Sigmoid colon (tissue), 4 donors: ENCODE results near the gene TMEM170B.

Source experiments
- CTCF ChIP-seq, 4 experiments: fragments of 450-650 bp in 3 of 4; fragments of 200-600 bp in 1 of 4; IDR thresholded peaks; one replicate each; pipeline ENCODE4 v1.5.1; 2016 to 2019; ENCODE audit warnings: antibody characterized with exemption in 4 of 4, mild to moderate bottlenecking in 3 of 4, moderate library complexity in 2 of 4
- POLR2AphosphoS5 ChIP-seq, 4 donors: sonication (generic); formaldehyde crosslinking; IDR thresholded peaks; one replicate each; pipeline ENCODE4 v1.6.1; 2017; ENCODE audit warnings: antibody characterized with exemption in 4 of 4

- TF ChIP-seq CTCF (IDR thresholded peaks at IDR 0.05) (no peak), POLR2AphosphoS5 (IDR thresholded peaks at IDR 0.05) (no peak)
Measured at GRCh38 chr6:11584244-11584643, 46.7 kb downstream of the TMEM170B start.
